ENCODE measurements around the gene SMOC1.

DNA sequence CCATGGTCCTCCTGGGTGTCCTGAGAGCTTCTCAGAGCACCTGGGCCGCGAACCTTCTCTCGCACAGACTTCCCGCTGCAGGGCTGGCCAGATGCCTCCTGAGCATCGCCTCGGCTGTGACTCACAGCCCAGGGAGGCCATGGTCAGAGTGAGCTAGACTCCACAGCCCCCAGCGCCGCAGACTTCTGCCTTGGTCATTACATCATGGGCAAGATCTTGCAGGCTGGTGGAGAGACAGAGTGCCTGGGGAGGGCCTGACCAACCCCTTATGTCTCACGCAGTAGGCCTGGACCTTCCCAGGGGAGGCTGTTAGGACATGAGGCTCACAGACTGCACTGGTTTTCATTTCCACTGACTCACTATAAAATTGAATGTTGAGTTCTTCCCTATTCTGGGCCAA lies 41.8 kb downstream of the SMOC1 start:
- TF ChIP-seq, protein P1, sequence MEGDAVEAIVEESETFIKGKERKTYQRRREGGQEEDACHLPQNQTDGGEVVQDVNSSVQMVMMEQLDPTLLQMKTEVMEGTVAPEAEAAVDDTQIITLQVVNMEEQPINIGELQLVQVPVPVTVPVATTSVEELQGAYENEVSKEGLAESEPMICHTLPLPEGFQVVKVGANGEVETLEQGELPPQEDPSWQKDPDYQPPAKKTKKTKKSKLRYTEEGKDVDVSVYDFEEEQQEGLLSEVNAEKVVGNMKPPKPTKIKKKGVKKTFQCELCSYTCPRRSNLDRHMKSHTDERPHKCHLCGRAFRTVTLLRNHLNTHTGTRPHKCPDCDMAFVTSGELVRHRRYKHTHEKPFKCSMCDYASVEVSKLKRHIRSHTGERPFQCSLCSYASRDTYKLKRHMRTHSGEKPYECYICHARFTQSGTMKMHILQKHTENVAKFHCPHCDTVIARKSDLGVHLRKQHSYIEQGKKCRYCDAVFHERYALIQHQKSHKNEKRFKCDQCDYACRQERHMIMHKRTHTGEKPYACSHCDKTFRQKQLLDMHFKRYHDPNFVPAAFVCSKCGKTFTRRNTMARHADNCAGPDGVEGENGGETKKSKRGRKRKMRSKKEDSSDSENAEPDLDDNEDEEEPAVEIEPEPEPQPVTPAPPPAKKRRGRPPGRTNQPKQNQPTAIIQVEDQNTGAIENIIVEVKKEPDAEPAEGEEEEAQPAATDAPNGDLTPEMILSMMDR (IDR thresholded peaks at IDR 0.05) = no peak
- TF ChIP-seq POLR2A (IDR thresholded peaks at IDR 0.05) = no peak
